Skin epidermis (tissue), 12 donors: ENCODE results near the gene LPIN1.
"Not testable (repeated sequence)": the region's sequence is repeated elsewhere in the genome, so short reads cannot be mapped to it uniquely, and the experiment has no call there.

Experiments used
- H3K27ac ChIP-seq, 21 experiments: fragments of 200-600 bp; sonication (generic) in 11 of 21; one replicate each; pipeline ENCODE4 v1.5.0; 2020; ENCODE audit warnings: mild to moderate bottlenecking in 3 of 21, inconsistent platforms in 2 of 21, moderate library complexity in 2 of 21
- H3K4me3 ChIP-seq, 7 experiments: fragments of 200-600 bp; sonication (generic) in 2 of 7; one replicate each; pipeline ENCODE4 v1.5.0; 2020; ENCODE audit warnings: inconsistent platforms in 2 of 7, mild to moderate bottlenecking in 2 of 7, moderate library complexity in 1 of 7

LPIN1 gene

DNA sequence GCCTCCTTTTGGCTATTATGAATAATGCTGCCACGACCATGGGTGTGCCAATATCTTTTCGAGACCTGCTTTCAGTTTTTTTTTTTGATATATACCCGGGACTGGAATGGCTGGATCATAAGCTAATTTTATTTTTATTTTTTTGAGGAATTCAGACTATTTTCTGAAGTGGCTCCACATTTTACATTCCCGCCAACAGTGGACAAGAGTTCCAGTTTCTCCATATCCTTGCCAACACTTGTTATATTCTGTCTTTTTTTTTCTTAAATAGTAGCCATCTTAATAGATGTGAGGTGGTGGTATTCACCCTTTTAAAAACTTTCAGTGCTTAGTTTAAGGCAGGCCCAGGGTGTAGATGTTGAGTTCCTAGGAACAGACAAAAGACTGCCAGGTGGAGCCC, 11.8 kb downstream of the LPIN1 start:
- Histone ChIP-seq H3K27ac (no peak overlapping the region), H3K4me3 (no peak overlapping the region)

DNA sequence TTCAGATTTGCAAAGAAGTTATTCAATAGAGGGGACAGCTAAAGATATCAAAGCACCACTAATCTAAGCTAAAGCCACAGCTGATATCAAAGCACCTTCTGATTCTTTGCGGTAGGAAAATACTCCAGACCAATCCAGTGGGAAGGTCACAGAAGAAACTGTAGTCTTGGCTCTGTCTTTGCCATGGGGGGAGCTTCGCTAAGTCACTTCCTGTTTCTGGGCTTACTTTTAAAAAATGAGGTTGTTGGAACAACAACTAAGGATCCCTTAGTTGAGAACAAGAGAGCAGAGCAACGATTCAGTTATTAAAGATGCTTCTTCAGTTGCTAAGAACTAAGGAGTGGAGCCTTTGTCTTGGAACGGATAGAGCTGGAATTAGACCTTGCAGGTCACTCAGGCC, 12.2 kb downstream of the LPIN1 start:
- no peak overlapping the region for H3K4me3 ChIP-seq
- H3K27ac ChIP-seq, result no peak overlapping the region

DNA sequence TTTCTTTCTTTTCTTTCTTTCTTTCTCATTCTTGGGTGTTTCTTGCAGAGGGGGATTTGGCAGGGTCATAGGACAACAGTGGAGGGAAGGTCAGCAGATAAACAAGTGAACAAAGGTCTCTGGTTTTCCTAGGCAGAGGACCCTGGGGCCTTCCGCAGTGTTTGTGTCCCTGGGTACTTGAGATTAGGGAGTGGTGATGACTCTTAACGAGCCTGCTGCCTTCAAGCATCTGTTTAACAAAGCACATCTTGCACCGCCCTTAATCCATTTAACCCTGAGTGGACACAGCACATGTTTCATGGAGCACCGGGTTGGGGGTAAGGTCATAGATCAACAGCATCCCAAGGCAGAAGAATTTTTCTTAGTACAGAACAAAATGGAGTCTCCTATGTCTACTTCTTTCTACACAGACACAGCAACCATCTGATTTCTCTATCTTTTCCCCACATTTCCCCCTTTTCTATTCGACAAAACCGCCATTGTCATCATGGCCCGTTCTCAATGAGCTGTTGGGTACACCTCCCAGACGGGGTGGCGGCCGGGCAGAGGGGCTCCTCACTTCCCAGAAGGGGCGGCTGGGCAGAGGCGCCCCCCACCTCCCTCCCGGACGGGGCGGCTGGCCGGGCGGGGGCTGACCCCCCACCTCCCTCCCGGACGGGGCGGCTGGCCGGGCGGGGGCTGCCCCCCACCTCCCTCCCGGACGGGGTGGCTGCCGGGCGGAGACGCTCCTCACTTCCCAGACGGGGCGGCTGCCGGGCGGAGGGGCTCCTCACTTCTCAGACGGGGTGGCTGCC, 12.9 kb downstream of the LPIN1 start:
- not testable (repeated sequence) for H3K27ac ChIP-seq, H3K4me3 ChIP-seq

DNA sequence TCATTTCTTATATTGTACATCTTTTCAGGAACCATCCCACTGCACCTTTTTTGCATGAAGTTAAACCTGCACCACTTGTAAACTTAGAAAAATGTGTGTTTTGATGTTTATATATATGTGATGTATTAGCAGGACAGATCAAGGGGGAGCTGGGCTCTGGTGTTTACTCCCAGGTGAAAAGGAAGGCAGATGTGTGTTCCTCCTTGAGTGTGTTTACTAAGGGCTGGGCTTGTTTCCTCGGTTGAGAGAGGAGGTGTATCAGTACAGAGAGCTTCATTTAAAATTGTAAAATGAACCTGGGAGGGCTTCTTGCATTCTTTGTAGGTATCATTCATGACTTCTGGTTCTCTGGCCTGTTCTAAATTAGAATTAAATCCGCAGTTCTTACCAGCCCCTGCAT, 14.8 kb downstream of the LPIN1 start:
- H3K4me3 ChIP-seq, result no peak overlapping the region
- H3K27ac ChIP-seq, result no peak overlapping the region

DNA sequence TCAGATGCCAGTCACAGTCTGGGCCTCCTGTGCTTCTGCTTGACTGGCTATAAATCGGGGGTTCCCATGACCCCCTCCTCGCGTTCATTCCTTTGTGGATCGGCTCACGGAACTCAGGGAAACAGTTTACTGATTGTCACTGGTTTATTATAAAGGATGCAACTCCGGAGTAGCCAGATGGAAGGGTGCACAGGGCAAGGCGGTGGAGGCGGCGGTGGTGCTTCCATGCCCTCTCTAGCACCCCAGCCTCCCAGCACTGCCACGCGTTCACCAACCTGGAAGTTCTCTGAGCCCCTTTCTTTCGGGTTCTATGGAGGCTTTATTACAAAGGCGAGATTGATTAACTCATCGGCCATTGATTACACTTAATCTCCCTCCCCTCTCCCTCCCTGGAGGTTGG, 15.6 kb downstream of the LPIN1 start:
- H3K27ac ChIP-seq, result no peak overlapping the region
- no peak overlapping the region for H3K4me3 ChIP-seq

DNA sequence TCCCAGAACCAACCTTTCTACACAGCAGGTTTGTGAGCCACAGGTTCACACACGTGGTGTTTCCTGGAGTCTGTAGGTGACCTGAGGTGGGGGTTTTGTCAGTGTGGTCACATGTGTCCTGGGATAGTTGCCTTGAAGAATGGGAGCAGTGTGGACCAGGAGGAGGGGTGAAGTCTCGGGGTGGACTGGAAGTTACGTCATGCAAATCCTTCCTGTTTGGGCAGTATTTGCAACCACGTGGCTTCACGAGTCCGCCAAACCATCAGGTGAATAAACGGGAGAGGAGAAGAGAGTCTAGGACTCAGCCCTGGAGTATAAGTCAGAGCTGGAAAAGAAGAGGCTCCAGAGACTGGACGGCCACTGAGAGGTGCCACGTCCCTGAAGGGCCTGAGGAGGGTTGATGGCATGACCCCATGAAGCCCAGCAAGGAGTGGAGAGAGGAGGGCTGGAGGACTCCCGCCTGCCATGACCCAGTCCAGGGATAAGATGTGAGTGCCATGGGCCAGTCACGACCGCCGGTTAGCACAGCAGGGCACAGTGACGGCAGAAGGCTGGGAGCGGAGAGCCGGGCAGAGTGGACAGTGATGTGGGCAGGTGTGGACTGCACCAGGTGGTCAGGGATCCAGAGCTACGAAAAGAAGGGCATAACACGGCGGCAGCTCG, 16.5 kb downstream of the LPIN1 start:
- Histone ChIP-seq H3K27ac (no peak overlapping the region), H3K4me3 (no peak overlapping the region)

DNA sequence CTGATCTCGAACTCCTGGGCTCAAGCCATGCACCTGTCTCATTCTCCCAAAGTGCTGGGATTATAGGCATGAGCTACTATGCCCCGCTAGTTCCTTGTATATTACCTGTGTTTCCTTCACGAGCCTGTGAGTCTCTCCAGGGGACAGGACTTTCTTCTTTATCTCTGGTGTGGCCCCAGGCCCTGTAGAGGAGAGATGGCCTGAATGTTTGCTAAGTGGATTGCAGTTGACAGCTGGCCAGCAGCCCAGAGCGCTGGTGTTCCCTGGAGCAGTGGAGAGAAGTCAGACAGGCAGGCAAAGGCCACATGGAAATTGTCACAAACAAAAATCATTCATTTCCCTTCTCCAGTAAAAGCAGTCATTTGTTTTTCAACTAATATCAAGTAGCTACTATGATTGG, 17.9 kb downstream of the LPIN1 start:
- H3K4me3 ChIP-seq, result no peak overlapping the region
- H3K27ac ChIP-seq, result no peak overlapping the region

DNA sequence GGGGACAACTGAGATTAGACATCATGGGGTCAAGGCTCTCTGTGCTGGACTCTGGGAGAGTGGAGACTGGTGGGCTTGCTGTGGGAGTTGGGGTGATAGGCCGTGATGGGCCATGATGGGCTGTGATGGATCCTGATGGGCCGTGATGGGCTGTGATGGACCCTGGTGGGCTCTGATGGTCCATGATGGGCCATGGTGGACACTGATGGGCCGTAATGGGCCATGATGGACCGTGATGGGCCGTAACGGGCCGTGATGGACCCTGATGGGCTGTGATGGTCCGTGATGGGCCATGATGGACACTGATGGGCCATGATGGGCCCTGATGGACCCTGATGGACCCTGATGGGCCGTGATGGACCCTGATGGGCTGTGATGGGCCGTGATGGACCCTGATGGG, 18.5 kb downstream of the LPIN1 start:
- no peak overlapping the region for H3K4me3 ChIP-seq
- H3K27ac ChIP-seq, result no peak overlapping the region

DNA sequence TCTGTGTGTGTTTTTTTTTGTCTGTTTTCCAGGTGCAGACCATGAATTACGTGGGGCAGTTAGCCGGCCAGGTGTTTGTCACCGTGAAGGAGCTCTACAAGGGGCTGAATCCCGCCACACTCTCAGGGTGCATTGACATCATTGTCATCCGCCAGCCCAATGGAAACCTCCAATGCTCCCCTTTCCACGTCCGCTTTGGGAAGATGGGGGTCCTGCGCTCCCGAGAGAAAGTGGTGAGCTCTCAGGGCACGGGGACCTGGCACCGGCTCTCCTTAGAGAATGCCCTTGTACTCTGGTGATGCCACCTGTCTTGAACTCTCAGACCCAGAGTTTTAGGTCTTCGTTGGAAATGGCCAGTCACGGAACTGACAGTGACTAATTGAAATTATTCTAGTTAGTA, 19.1 kb downstream of the LPIN1 start:
- H3K27ac ChIP-seq, result no peak overlapping the region
- H3K4me3 ChIP-seq, result no peak overlapping the region

DNA sequence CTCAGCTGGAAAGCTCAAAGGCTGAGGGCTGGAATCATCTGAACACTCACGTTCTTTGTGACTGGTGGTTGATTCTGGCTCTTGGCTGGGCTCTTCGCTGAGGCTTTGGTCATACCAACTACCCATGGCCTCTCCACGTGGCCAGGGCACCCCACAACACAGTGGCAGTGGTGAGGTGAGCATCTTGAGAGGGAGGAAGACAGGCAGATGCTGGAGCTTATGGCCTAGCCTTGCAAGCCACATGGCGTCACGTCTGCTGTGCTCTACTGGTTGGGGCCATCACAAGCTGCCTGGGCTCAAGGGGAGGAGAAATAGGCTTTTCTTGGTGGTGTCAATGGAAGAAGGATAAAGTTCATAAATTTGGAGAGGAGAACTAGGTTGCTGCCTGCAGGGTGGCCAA, 19.6 kb downstream of the LPIN1 start:
- H3K27ac ChIP-seq, result no peak overlapping the region
- H3K4me3 ChIP-seq, result no peak overlapping the region

DNA sequence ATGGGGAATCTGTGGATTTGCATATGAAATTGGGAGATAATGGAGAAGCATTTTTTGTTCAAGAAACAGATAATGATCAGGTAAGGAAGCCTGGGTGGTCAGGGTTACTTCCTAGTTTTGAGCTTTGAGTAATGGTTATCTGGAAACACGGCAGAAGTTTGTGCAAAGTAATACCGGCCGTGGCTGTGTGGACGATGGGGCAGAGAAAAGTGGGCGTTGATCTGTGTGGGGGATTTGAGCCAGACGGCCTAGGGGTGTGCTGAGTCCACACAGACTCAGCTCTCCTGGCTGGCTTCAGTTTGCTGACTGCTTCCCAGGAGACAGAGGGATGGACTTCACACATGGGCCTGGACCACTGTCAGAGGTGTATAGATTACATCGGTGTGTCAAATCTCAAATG, 21.3 kb downstream of the LPIN1 start:
- Histone ChIP-seq H3K27ac (no peak overlapping the region), H3K4me3 (no peak overlapping the region)

DNA sequence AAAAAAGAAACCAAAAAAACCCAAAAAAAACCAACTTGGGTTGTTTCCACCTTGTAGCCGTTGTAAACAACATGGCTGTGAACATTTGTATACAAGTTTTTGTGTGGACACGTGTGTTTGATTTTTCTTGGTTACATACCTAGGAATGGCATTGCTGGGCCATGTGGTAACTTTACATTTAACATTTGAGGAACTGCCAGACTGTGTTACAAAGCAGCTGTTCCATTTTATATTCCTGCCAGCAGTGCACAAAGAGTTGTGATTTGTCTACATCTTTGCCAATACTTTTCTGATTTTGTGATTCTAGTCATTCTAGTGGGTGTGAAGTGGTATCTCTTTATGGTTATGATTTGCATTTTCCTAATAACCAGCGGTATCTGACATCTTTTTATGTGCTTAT, 22.5 kb downstream of the LPIN1 start:
- Histone ChIP-seq H3K27ac (no peak overlapping the region), H3K4me3 (no peak overlapping the region)

DNA sequence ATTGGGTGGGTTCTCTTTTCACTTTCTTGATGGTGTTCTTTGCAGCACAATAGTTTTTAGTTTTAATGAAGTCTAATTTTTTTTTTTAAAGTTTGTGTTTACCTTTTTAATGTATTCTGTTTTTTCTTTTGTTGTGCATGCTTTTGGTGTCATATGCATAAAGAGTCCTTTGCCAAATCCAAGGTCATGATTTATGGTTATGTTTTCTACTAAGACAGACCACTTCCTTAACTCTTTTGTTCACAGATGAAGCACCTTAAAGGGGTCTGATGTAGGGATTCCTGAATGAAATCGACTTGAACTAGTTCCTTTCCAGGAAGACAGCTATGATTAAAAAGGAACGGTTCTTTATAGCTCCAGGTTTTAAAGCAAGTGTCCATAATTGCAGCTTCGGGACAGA, 23.1 kb downstream of the LPIN1 start:
- Histone ChIP-seq H3K4me3 (no peak overlapping the region), H3K27ac (no peak overlapping the region)

DNA sequence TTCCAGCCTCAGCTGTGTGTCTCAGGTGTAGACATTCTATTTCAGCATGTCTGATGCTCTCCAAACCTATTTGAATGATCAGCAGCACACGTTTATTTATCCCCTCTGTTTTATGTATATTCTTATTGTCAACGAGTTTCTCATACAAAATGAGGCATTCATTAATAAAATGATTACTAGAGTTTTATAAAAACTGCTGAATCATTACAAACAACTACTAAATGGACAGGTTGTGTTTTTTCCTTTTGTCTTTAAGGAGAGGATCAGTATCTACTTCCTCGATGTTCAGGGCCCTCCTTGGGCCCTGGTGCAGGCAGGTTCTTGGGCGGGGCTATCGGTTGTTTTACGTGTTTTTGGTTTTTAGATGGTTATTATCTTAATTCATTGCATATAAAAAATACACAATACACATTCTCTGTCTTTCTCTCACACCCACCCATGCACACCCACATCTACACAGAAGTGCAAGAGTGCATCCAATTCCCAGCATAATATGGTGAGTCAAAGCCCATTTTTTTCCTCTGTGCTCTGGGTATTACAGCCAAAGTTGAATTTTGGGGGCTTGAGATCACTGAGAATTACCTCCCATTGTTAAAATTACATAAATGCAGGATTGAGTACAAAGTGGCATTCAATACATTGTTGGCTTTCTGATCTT, 24.2 kb downstream of the LPIN1 start:
- Histone ChIP-seq H3K27ac (no peak overlapping the region), H3K4me3 (no peak overlapping the region)

DNA sequence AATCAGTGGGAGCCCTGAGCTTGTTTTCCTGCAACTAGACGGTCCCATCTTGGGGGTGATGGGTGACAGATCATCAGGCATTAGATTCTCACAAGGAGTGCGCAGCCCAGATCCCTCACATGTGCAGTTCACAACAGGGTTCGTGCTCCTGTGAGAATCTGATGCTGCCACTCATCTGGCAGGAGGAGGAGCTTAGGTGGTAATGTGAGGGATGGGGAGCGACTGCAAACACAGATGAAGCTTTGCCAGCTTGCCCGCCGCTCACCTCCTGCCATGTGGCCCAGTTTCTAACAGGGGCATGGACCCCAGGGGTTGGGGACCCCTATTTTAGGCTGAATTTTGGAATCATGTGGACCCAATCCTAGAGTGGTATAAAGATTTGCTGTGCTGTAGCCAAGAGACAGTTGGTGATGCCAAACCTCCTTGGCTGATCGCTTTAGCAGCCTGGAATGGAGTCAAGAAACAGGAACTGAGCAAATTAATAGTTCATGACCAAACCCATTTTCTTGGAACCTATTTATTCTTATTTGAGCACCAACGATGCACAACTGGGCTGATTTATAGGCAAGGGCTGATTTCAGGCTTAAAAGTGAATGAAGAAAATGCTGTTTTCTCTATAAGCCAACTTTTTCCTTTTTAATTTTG, 25.7 kb downstream of the LPIN1 start:
- H3K27ac ChIP-seq, result no peak overlapping the region
- H3K4me3 ChIP-seq, result no peak overlapping the region

DNA sequence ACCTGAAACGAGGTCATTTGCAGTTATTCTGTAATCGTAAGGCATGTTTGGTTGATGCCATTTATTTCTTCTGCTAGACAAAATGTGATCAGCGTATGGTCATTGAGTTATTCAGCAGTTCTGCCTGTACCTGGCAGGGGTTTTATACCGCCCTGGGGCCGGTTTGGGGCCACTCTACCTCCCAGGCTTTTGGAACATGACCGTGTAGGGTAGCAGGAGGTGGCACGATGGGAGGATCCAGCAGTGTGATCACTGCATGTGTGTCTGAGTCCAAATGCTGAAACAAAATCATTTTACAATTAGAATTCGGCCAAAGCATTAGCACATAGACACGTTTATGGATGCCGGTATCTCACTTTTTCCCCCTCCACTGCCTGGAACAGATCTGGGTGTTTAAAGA, 26.7 kb downstream of the LPIN1 start:
- Histone ChIP-seq H3K27ac (no peak overlapping the region), H3K4me3 (no peak overlapping the region)

DNA sequence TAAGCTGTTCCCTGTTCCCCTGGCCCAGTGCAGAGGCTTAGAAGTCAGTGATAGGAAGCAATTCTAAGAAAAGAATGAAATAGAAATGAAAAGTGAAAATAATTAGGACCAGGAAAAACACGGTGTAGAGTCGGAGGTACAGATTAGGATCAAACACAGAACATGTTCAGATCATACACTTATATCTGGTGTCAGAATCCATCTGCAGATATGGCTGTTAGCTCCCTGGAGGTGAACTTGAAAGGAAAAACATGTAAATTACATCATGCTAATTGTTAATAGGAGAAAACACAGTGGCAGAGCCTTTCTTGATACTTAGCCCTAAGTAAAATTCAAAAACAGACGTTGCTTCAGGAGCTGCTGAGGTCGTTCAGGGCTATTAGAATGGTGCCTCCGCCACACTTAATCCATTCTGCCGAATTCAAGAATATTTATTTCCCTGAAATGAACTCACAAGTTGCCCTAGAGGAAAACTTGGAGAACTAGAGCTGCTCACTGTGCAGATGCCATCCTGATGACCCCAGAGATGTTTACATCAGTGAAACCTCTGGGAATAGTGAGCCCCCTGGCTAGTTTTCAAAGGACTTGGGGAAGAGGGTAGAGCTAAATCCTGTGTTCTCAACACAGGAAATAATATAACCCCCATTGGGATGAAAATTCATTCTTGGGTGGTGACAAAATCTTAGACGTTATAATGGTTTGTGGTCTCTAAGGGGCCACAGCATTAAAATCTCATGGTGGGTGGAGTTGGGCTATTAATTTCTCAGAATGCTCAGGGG, 27.5 kb downstream of the LPIN1 start:
- no peak overlapping the region for H3K27ac ChIP-seq

DNA sequence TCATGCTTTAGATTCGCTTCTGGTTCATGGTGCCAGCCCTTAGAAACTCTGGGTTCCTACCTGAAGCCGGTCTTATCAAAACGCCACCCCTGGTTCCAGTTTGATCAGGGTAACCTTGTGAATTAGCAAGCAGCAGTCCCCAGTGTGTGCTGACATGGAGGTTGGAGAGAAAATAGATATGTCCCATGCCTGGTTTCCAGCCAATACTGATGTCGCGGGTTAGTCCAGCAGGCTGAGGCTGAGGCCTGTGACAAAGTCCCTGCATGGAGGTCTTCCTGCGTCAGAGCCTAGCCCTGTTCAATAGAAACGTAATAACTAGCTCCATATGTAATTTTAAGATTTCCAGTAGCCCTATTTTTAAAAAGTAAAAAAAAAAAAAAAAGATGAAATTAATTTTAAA, 28.2 kb downstream of the LPIN1 start:
- no peak overlapping the region for H3K4me3 ChIP-seq
- peak overlapping the region in 2 of 21 experiments; percentile 41 to 65 for H3K27ac ChIP-seq

More for the DNA sequence above, 27.5 kb downstream of the LPIN1 start:
- H3K4me3 ChIP-seq, result no peak overlapping the region

DNA sequence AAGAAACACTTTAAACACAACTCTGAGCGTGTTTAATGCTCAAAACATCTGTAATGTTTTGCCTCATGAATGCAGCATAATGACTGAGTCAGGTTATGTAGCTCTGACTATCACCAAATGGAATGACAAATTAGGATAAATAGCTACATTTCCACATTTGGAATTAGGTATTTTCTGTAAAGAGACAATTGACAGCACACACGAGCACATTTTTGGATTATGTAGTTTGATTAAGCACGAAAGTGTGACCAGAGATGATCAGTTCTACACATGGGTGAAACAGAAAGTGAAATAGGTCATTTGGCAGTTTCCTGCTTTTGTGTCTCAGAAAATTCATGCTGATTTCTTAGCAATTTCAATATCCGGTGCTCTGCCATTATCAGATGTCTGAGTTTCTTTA, 29.0 kb downstream of the LPIN1 start:
- H3K4me3 ChIP-seq, result no peak overlapping the region
- peak overlapping the region in 4 of 21 experiments; percentile 20 to 70 (median 53) for H3K27ac ChIP-seq
